ENCODE measurements around the gene USP54.
A peak's percentile ranks its signal among the peaks of the same experiment; 100 is the strongest.
"Not testable (repeated sequence)": the region's sequence is repeated elsewhere in the genome, so short reads cannot be mapped to it uniquely, and the experiment has no call there.

The USP54 gene, protein sequence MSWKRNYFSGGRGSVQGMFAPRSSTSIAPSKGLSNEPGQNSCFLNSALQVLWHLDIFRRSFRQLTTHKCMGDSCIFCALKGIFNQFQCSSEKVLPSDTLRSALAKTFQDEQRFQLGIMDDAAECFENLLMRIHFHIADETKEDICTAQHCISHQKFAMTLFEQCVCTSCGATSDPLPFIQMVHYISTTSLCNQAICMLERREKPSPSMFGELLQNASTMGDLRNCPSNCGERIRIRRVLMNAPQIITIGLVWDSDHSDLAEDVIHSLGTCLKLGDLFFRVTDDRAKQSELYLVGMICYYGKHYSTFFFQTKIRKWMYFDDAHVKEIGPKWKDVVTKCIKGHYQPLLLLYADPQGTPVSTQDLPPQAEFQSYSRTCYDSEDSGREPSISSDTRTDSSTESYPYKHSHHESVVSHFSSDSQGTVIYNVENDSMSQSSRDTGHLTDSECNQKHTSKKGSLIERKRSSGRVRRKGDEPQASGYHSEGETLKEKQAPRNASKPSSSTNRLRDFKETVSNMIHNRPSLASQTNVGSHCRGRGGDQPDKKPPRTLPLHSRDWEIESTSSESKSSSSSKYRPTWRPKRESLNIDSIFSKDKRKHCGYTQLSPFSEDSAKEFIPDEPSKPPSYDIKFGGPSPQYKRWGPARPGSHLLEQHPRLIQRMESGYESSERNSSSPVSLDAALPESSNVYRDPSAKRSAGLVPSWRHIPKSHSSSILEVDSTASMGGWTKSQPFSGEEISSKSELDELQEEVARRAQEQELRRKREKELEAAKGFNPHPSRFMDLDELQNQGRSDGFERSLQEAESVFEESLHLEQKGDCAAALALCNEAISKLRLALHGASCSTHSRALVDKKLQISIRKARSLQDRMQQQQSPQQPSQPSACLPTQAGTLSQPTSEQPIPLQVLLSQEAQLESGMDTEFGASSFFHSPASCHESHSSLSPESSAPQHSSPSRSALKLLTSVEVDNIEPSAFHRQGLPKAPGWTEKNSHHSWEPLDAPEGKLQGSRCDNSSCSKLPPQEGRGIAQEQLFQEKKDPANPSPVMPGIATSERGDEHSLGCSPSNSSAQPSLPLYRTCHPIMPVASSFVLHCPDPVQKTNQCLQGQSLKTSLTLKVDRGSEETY (N-terminal part only)

DNA sequence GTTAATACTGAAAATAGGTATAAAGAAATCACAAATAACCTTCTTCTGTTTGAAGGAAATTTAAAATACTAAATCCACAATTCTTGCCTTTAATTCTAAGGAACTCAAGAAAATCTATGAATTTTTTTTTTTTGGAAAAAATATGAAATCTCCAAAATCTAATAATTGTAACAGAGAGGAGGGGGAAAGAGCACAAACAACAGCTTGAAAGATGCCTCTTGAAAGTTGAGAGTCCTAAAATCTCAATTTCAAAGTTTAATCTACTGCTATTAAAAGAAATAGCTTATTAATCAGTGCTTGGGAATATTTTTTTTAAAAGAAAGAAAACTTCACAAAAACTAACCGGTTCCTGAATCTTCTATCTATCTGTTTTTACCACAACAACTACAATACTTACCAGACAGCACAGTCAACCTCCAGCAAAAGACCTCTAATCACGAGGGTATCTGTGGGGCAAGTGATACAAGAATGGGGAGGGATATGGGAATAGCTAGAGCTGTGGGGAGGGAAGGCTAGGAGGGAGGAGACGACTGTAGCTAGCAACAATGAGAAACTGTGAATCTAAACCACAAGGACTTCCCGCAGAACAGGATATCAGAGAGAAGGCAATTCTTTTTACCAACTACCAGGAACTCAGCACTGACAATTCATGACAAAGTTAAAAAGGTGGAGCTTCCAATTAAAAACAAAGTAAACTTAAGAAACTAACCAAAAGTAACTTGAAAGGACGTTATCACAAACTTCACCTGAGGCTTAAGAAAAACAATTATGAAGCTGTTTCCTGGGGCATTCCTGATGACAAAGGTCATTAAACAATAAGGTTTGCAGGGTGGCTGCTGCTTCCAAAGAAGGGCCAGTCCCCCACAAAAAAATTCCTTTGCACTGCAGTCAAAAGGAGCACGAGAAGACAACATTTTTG is at the start of gene USP54:
TSS of gene USP54 (minus strand) at position 462 of the 919 bp plus-strand sequence. CDS start 15,684 bp downstream, outside the sequence.
- DNase-seq = no peak

DNA sequence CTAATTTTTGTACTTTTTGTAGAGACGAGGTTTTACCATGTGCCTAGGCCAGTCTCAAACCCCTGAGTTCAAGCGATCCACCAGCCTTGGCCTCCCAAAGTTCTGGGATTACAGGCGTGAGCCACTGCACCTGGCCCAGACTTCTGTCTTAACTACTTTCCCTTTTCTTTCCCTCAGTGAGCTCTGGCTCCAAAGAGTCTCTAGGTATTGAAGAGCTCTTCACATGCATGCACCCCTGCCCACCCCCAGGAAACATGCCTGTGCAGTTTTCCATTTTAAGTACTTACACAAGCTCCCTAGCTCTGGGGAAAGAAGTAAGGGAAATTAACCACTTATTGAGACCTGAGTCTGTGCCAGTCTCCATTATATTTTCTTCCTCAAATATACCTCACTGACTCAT is 48.1 kb upstream of the USP54 start:
- no peak for DNase-seq

DNA sequence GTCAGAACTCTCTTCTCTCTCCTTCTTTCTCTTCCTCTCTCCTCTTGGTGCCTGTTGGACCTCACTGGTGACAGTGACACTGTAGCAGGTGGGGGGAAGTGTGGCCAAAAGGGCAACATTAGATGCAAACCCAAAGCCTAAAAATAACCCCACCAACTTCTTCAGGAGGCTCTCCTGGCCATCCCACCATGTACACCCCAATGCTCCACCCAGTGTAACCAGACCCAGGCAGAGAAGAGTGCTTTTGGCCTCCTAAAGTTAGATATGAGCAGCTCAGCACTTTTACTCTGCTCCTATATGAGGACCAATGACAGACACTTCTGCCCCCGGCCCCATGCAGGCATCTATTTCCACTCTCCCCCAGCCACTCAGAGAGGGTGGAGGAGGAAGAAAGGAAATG is 44.6 kb upstream of the USP54 start:
- DNase-seq = no peak

- no peak for DNase-seq
Observed at GRCh38 chr10:73634421-73634820, 43.3 kb upstream of the USP54 start.

DNA sequence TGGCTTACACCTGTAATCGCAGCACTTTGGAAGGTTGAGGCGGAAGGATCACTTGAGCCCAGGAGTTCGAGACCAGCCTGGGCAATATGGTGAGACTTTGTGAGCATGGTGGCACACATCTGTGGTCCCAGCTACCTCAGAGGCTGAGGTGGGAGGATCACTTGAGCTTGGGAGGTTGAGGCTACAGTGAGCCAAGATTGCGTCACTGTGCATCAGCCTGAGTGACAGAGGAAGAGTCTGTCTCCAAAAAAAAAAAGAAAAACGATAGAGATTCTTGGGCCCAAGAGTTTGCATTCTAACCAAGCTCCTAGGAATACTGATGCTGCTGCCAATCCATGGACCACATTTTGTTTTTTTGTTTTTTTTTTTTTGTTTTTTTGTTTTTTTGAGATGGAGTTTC is 38.0 kb upstream of the USP54 start:
- no peak for DNase-seq

- no peak for DNase-seq
Observed at GRCh38 chr10:73628405-73628804, 37.3 kb upstream of the USP54 start.

DNA sequence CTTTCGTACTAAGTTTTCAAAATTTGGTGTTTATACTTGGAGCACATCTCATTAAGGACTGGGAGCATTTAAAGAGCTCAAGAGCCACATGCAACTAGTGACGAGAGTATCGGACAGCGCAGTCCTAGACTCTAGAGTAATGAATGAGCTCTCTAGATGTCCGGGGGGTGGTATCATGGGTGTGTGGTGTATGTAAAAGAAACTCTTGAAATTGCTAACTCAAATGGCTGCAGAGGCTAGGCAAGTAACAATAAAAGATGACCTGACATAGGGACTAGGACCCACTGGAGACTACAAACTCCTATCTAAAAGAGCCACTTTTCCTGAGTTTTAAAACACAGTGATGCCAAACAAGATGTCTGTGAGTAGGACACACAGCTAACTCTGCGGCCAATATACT is 36.2 kb upstream of the USP54 start:
- no peak for DNase-seq

- DNase-seq = peak; percentile 90
Observed at GRCh38 chr10:73625884-73626752, 35.0 kb upstream of the USP54 start.

GRCh38 chr10:73625004-73625883 is 34.1 kb upstream of the USP54 start:
- peak; percentile 34 for DNase-seq

DNA sequence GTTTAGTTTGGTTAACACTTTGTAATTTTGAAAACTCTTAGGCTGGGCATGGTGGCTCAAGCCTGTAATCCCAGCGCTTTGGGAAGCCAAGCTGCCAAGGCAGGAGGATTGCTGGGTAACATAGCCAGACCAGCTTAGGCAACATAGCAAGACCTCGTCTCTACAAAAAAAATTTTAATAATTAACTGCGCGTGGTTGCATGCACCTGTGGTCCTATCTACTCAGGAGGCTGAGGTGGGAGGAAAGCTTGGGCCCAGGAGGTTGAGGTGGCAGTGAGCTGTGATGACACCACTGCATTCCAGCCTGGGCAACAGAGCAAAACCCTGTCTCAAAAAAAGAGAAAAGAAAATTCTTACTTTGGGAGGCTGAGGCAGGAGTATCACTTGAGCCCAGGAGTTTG is 31.9 kb upstream of the USP54 start:
- DNase-seq = no peak

DNA sequence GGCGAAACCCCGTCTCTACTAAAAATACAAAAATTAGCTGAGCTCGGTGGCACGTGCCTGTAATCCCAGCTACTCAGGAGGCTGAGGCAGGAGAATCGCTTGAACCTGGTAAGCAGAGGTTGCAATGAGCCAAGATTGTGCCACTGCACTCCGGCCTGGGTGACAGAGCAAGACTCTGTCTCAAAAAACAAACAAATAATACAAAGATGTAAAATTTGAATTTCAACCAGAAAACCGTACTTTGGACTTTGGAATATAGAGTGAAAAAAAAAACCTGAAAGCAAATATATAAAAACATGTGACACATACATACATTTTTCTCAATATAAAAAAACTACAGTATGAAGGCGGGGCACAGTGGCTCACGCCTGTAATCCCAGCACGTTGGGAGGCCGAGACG is 29.8 kb upstream of the USP54 start:
- DNase-seq = not testable (repeated sequence)

- not testable (repeated sequence) for DNase-seq
Observed at GRCh38 chr10:73617143-73617542, 26.0 kb upstream of the USP54 start.

DNA sequence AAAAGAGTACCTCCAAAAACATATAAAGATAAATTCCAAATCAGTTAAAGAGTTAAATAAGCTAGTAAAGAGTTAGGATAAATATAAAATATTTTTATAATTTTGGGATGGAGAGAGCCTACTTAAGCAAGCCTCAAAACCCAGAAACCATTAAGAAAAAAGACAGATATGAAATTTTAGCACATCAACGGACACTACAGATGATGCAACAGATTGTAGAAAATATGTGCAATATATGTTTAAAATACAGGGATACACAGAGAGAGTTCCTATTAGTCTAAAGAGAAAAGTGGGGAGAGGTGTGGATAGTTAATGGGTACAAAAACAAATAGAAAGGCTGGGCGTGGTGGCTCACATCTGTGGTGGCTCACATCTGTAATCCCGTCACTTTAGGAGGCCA is 23.6 kb upstream of the USP54 start:
- DNase-seq = no peak

GRCh38 chr10:73609116-73609515 is 18.0 kb upstream of the USP54 start:
- no peak for DNase-seq

DNA sequence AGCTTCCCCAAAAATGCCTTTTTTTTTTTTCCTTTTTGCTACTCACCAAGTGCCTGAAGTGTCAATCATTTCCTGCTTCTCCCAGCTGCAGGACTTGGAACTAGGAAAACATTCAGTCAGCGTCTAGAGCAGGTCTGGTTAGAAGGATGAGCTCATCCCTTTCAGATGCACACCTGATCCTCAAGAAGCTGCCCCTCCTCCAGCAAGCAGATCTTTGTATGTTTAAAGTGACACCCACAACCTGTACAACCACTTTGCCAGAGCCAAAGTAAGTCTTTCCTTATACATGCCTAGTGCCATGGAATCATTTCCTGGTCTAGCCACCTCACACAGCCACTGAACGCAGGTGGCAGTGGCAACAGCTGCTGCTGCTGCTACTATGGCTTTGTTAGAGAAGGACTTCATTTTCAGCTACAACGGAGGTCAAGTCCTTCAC is 10.4 kb upstream of the USP54 start:
- peak; percentile 9 for DNase-seq

DNA sequence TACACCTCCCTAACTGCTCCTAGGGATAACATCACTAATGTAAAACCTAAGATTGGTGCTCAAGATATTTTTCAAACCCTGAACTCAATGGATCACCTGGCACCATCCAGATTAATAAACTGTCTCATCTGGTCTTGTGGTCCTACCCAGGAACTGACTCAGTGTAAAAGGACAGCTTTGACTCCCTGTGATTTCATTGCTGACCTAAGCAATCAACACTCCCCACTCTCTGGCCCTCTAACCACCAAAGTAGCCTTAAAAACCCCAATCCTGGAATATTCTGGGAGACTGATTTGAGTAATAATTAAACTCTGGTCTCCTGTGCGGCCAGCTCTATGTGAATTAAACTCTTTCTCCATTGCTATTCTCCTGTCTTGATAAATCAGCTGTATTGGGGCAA is 6.2 kb upstream of the USP54 start:
- DNase-seq = no peak

GRCh38 chr10:73593812-73594211 is 2.7 kb upstream of the USP54 start:
- DNase-seq = no peak

GRCh38 chr10:73593110-73593509 is 2.0 kb upstream of the USP54 start:
- DNase-seq = no peak

- DNase-seq = peak; percentile 18
Observed at GRCh38 chr10:73591935-73592699, 975 bp upstream of the USP54 start.
